GM21381 (cell line): ENCODE data around the gene OPA3.

Experiments
- ATAC-seq: cut with Tn5 transposase; IDR thresholded peaks from one replicate; pipeline ENCODE4 v1.9.1; 2021; ENCODE audit warnings: mild to moderate bottlenecking, moderate library complexity; ENCODE audit not compliant: unreplicated experiment

Gene OPA3

GRCh38 chr19:45484273-45484945, 100.2 kb downstream of the OPA3 start:
- ATAC-seq: no peak

- ATAC-seq: no peak
These were observed 101.6 kb downstream of the OPA3 start for GRCh38 chr19:45483033-45483432.

GRCh38 chr19:45478454-45479238, 106.0 kb downstream of the OPA3 start:
- peak; percentile 67 for ATAC-seq

- ATAC-seq: no peak
These were observed 106.7 kb downstream of the OPA3 start for GRCh38 chr19:45477713-45478453.
